ENCODE data around the gene NCOA6. TPM values are rescaled to one million over a fixed set of nuclear protein-coding genes. Genes with fewer than 3 reads are reported as not detected.

Gene NCOA6
- total RNA-seq, 4 donors from 2014 or later = 26.5 to 33.8 (median 32.3) TPM

GRCh38 chr20:34871966-34872621 is 46.6 kb upstream of the NCOA6 start:
- WGBS, 2 donors = 41 to 47% methylated on average over 10 of the region's 10 CpGs
- no peak for DNase-seq
- TF ChIP-seq CTCF (IDR thresholded peaks at IDR 0.05) = no peak
- TF ChIP-seq POLR2A (IDR thresholded peaks at IDR 0.05) = no peak

GRCh38 chr20:34871320-34871926 is 46.0 kb upstream of the NCOA6 start:
- WGBS, 2 donors = 96% methylated on average over 7 of the region's 7 CpGs
- no peaks in the 10 kb centered on the region for H3K9me3 ChIP-seq
- DNase-seq = no peak
- no peak overlapping the region for H3K4me3 ChIP-seq (replicated peaks in 1 of 3)
- peaks cover 14 to 20% of the 10 kb centered on the region in 2 donors for H3K4me1 ChIP-seq
- intact Hi-C loops (cut with DNase I) = loop anchor here (5.0 to 10.0 kb wide), 2 partner anchors 86 to 223 kb away; partner anchors contain the start of genes GSS, MYH7B and TRPC4AP
- H3K27ac ChIP-seq = no peak overlapping the region
- TF ChIP-seq CTCF (IDR thresholded peaks at IDR 0.05) = no peak
- no peak for TF ChIP-seq POLR2A (IDR thresholded peaks at IDR 0.05)
- no peaks in the 10 kb centered on the region for H3K36me3 ChIP-seq
- no peaks in the 10 kb centered on the region for H3K27me3 ChIP-seq

More at GRCh38 chr20:34871966-34872621, 46.6 kb upstream of the NCOA6 start:
- no peaks in the 10 kb centered on the region for H3K36me3 ChIP-seq
- H3K4me3 ChIP-seq (replicated peaks in 1 of 3) = peak overlapping the region; percentile 35 to 68 (median 65)
- H3K27me3 ChIP-seq = no peaks in the 10 kb centered on the region
- H3K4me1 ChIP-seq = peaks cover 14 to 20% of the 10 kb centered on the region in 2 donors
- H3K9me3 ChIP-seq = no peaks in the 10 kb centered on the region
- H3K27ac ChIP-seq = peak overlapping the region; percentile 32 to 62 (median 54)
- intact Hi-C loops (cut with DNase I) = loop anchor here (5.0 to 10.0 kb wide), 2 partner anchors 85 to 223 kb away; partner anchors contain the start of genes GSS, MYH7B and TRPC4AP

GRCh38 chr20:34864216-34864615 is 38.8 kb upstream of the NCOA6 start:
- no peak for DNase-seq
- WGBS, 2 donors = 95 to 97% methylated on average over 5 of the region's 5 CpGs
- Histone ChIP-seq H3K27ac (no peak overlapping the region), H3K27me3 (no peaks in the 10 kb centered on the region), H3K4me1 (no peaks in the 10 kb centered on the region), H3K36me3 (no peaks in the 10 kb centered on the region), H3K9me3 (no peaks in the 10 kb centered on the region), H3K4me3 (replicated peaks in 1 of 3) (no peak overlapping the region)
- TF ChIP-seq CTCF (IDR thresholded peaks at IDR 0.05) = no peak
- no peak for TF ChIP-seq POLR2A (IDR thresholded peaks at IDR 0.05)
- intact Hi-C loops (cut with DNase I) = no loop called here

- no peak overlapping the region for H3K4me3 ChIP-seq (replicated peaks in 1 of 3)
- no peaks in the 10 kb centered on the region for H3K4me1 ChIP-seq
- H3K27ac ChIP-seq = no peak overlapping the region
- intact Hi-C loops (cut with DNase I) = no loop called here
- H3K27me3 ChIP-seq = no peaks in the 10 kb centered on the region
- H3K36me3 ChIP-seq = peaks cover 0 to 1% of the 10 kb centered on the region in 2 donors
- DNase-seq = no peak
- no peak for TF ChIP-seq POLR2A (IDR thresholded peaks at IDR 0.05)
- TF ChIP-seq CTCF (IDR thresholded peaks at IDR 0.05) = no peak
- WGBS, 2 donors = 66 to 75% methylated on average over 21 to 23 of the region's 32 CpGs
- no peaks in the 10 kb centered on the region for H3K9me3 ChIP-seq
Measured at GRCh38 chr20:34863421-34863965, 38.0 kb upstream of the NCOA6 start.

- 89 to 92% methylated on average over 12 of the region's 12 CpGs for WGBS, 2 donors
- no peak for DNase-seq
- intact Hi-C loops (cut with DNase I) = no loop called here
- H3K9me3 ChIP-seq = no peaks in the 10 kb centered on the region
- H3K27me3 ChIP-seq = no peaks in the 10 kb centered on the region
- no peak for TF ChIP-seq CTCF (IDR thresholded peaks at IDR 0.05)
- no peak for TF ChIP-seq POLR2A (IDR thresholded peaks at IDR 0.05)
- no peak overlapping the region for H3K4me3 ChIP-seq (replicated peaks in 1 of 3)
- H3K4me1 ChIP-seq = no peaks in the 10 kb centered on the region
- H3K36me3 ChIP-seq = peaks cover 0 to 4% of the 10 kb centered on the region in 2 donors
- H3K27ac ChIP-seq = no peak overlapping the region
Measured at GRCh38 chr20:34862724-34863123, 37.3 kb upstream of the NCOA6 start.

Measured in thyroid gland (tissue), 4 donors.